Measurements from ENCODE around the gene RAPGEF2. TPM values are rescaled to one million over a fixed set of nuclear protein-coding genes. Genes with fewer than 3 reads are reported as not detected.
A peak's percentile ranks its signal among the peaks of the same experiment; 100 is the strongest.

The RAPGEF2 gene
- total and polyA plus RNA-seq, 9 of the 15 experiments (the other 6 are each of a cell fraction or from before 2014, with no cell fraction given), result 3.1 to 32.6 (median 23.1) TPM

DNA sequence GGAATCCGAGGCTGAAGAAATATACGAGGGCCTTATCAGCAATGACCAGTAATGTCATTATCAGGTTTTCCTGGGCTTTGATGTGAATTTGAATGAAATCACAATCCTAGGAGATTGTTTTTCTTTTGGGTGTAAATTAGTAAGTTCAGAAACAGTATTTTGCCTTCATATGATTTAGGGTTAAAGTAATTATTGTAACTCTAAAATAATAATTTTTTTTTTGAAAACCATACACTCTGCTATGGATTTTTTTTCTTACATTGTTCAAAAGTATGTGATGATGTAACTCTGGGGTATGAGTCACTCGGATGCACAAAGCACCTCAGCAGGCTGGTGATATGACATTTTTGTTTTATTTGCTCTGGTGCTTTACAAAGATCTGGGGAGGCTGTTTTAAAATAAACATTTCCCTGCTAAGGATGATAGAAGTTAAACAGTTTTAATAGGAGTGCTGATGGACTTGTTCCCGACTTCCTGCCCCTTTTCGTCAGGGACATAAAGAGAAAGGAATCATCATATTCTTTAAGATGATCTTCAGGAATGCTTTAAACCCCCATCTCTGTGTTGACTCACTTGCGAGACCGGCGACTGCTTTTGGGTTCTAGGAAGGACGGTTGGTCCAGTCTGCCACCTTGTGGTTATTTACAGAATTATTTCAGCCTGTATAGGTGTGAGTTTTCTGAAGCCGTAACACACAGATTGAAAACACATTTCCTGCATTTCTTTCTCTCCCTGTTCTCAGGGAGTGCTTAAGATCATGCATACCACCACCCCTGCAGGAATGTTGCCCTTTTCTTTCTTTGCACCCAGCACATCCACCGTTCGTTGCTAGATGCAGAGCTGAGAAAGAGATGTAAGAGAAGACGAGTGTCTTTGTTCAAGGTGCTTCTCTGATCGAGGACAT is 72.5 kb downstream of the RAPGEF2 start (continued):
- TF ChIP-seq SUPT5H (IDR thresholded peaks at IDR 0.05) (no peak), CBFA2T3 (IDR thresholded peaks at IDR 0.05) (peak; percentile 42), NR2C2 (CRISPR knock-in tag; IDR thresholded peaks at IDR 0.05) (no peak), NR2C2 (tag; IDR thresholded peaks at IDR 0.05) (no peak), FOXJ3 (CRISPR knock-in tag; IDR thresholded peaks at IDR 0.05) (no peak), HNRNPLL (IDR thresholded peaks at IDR 0.05; ENCODE audit: low read depth, low read length, poor library complexity, severe bottlenecking) (no peak), SMARCB1 (IDR thresholded peaks at IDR 0.05; ENCODE audit: insufficient read length, low read depth) (no peak), ZNF589 (CRISPR knock-in tag; IDR thresholded peaks at IDR 0.05; ENCODE audit: low read depth) (no peak), ZNF778 (CRISPR knock-in tag; IDR thresholded peaks at IDR 0.05) (no peak), POLR3A (IDR thresholded peaks at IDR 0.05; ENCODE audit: borderline replicate concordance, extremely low read depth, insufficient read depth, insufficient read length) (no peak), KLF10 (CRISPR knock-in tag; IDR thresholded peaks at IDR 0.05) (no peak), ATF6 (CRISPR knock-in tag; IDR thresholded peaks at IDR 0.05) (no peak), RFX1 (IDR thresholded peaks at IDR 0.05) (no peak), RBM39 (optimal IDR thresholded peaks at IDR 0.05; ENCODE audit: low read depth, low read length) (no peak), ESRRB (CRISPR knock-in tag; IDR thresholded peaks at IDR 0.05; ENCODE audit: borderline replicate concordance) (no peak), ZNF12 (CRISPR knock-in tag; IDR thresholded peaks at IDR 0.05) (no peak), CREM (IDR thresholded peaks at IDR 0.05; ENCODE audit: low read depth) (no peak), RBFOX2 (IDR thresholded peaks at IDR 0.05; ENCODE audit: low read depth, low read length) (no peak), RFX7 (CRISPR knock-in tag; IDR thresholded peaks at IDR 0.05) (no peak), XRCC3 (IDR thresholded peaks at IDR 0.05) (no peak), NFE2L1 (tag; IDR thresholded peaks at IDR 0.05; ENCODE audit: borderline replicate concordance, low read depth) (no peak), ZNF668 (CRISPR knock-in tag; IDR thresholded peaks at IDR 0.05) (no peak), RNF2 (IDR thresholded peaks at IDR 0.05) (no peak), TCF7 (IDR thresholded peaks at IDR 0.05; ENCODE audit: borderline replicate concordance) (no peak), CHD2 (IDR thresholded peaks at IDR 0.05; ENCODE audit: low read depth, low read length) (no peak), SMARCE1 (IDR thresholded peaks at IDR 0.05) (peak; percentile 62; the same call in 1 of the 2 replicates)
- TF ChIP-seq, protein P1, sequence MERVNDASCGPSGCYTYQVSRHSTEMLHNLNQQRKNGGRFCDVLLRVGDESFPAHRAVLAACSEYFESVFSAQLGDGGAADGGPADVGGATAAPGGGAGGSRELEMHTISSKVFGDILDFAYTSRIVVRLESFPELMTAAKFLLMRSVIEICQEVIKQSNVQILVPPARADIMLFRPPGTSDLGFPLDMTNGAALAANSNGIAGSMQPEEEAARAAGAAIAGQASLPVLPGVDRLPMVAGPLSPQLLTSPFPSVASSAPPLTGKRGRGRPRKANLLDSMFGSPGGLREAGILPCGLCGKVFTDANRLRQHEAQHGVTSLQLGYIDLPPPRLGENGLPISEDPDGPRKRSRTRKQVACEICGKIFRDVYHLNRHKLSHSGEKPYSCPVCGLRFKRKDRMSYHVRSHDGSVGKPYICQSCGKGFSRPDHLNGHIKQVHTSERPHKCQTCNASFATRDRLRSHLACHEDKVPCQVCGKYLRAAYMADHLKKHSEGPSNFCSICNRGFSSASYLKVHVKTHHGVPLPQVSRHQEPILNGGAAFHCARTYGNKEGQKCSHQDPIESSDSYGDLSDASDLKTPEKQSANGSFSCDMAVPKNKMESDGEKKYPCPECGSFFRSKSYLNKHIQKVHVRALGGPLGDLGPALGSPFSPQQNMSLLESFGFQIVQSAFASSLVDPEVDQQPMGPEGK (CRISPR knock-in tag; IDR thresholded peaks at IDR 0.05; ENCODE audit: borderline replicate concordance), result no peak
